Liver (tissue), 9 donors: Measurements from ENCODE around the gene TPST2. TPM values are rescaled to one million over a fixed set of nuclear protein-coding genes. Genes with fewer than 3 reads are reported as not detected.

ENCODE experiments used
- DNase-seq: peaks from one replicate; pipeline ENCODE4 v3.0.0-alpha.2; 2017; ENCODE audit warnings: low spot score
- H3K27ac ChIP-seq, 2 donors: one replicate each; pipeline ENCODE4 v1.7.0; 2013; ENCODE audit warnings: inconsistent platforms in 2 of 2, low read length in 2 of 2, control low read depth in 1 of 2, low read depth in 1 of 2, mild to moderate bottlenecking in 1 of 2
- H3K27me3 ChIP-seq, 4 donors: one replicate each; pipeline versions ENCODE4 v1.6.1 to v1.7.0; 2013; ENCODE audit warnings: low read length in 3 of 4, inconsistent platforms in 1 of 4, mild to moderate bottlenecking in 1 of 4, moderate library complexity in 1 of 4; ENCODE audit not compliant: control insufficient read depth in 4 of 4, insufficient read depth in 4 of 4
- H3K36me3 ChIP-seq, 4 donors: one replicate each; pipeline versions ENCODE4 v1.6.1 to v1.7.0; 2013; ENCODE audit warnings: low read length in 3 of 4, mild to moderate bottlenecking in 3 of 4, low read depth in 1 of 4, moderate library complexity in 1 of 4; ENCODE audit not compliant: control insufficient read depth in 4 of 4, insufficient read depth in 3 of 4
- H3K4me1 ChIP-seq, 4 donors: one replicate each; pipeline versions ENCODE4 v1.6.1 to v1.7.0; 2013; ENCODE audit warnings: low read length in 3 of 4, mild to moderate bottlenecking in 3 of 4, moderate library complexity in 1 of 4; ENCODE audit not compliant: control insufficient read depth in 4 of 4, insufficient read depth in 4 of 4
- H3K4me3 ChIP-seq, 3 donors: one replicate each; pipeline versions ENCODE4 v1.6.1 to v1.7.0; 2013; ENCODE audit warnings: low read length in 3 of 3, control low read depth in 1 of 3, low read depth in 1 of 3, mild to moderate bottlenecking in 1 of 3
- H3K9ac ChIP-seq, 2 donors: one replicate each; pipeline ENCODE4 v1.7.0; 2013; ENCODE audit warnings: low read length in 2 of 2, mild to moderate bottlenecking in 2 of 2, moderate library complexity in 2 of 2, control low read depth in 1 of 2, low read depth in 1 of 2
- H3K9me3 ChIP-seq, 4 donors: one replicate each; pipeline versions ENCODE4 v1.6.1 to v1.7.0; 2013; ENCODE audit warnings: low read length in 3 of 4; ENCODE audit not compliant: control insufficient read depth in 4 of 4
- ATF3 ChIP-seq: IDR thresholded peaks from 2 replicates; pipeline ENCODE4 v1.6.1; 2016; ENCODE audit warnings: antibody characterized with exemption
- CTCF ChIP-seq: fragments of 150-350 bp; IDR thresholded peaks from 2 replicates; pipeline ENCODE4 v1.5.1; 2017; ENCODE audit warnings: improper control_type of control experiment, low read depth, low read length; ENCODE audit not compliant: missing input control
- EGR1 ChIP-seq, 2 donors: IDR thresholded peaks; 2 replicates each; pipeline ENCODE4 v1.6.1; 2016 to 2018; ENCODE audit warnings: antibody characterized with exemption in 2 of 2, low read depth in 2 of 2
- FOXA1 ChIP-seq: IDR thresholded peaks from 2 replicates; pipeline ENCODE4 v1.6.1; 2016; ENCODE audit warnings: antibody characterized with exemption
- FOXA2 ChIP-seq: IDR thresholded peaks from 2 replicates; pipeline ENCODE4 v1.6.1; 2016; ENCODE audit warnings: antibody characterized with exemption
- GABPA ChIP-seq, 2 donors: IDR thresholded peaks in 1 of 2; conservative IDR thresholded peaks in 1 of 2; 2 replicates each; pipeline ENCODE4 v1.6.1; 2016; ENCODE audit warnings: antibody characterized with exemption in 2 of 2, mild to moderate bottlenecking in 1 of 2, moderate library complexity in 1 of 2
- HNF4A ChIP-seq, 2 donors: conservative IDR thresholded peaks; 2 replicates each; pipeline ENCODE4 v1.6.1; 2016; ENCODE audit warnings: antibody characterized with exemption in 2 of 2, mild to moderate bottlenecking in 2 of 2
- HNF4G ChIP-seq: IDR thresholded peaks from 2 replicates; pipeline ENCODE4 v1.6.1; 2016; ENCODE audit warnings: antibody characterized with exemption
- JUND ChIP-seq, 2 donors: IDR thresholded peaks; 2 replicates each; pipeline ENCODE4 v1.6.1; 2016; ENCODE audit warnings: antibody characterized with exemption in 2 of 2
- MAX ChIP-seq: IDR thresholded peaks from 2 replicates; pipeline ENCODE4 v1.6.1; 2016; ENCODE audit warnings: antibody characterized with exemption
- NR2F2 ChIP-seq: IDR thresholded peaks from 2 replicates; pipeline ENCODE4 v1.6.1; 2016; ENCODE audit warnings: antibody characterized with exemption
- RAD21 ChIP-seq, 2 donors: IDR thresholded peaks; 2 replicates each; pipeline ENCODE4 v1.6.1; 2016; ENCODE audit warnings: antibody characterized with exemption in 2 of 2, mild to moderate bottlenecking in 2 of 2
- REST ChIP-seq: IDR thresholded peaks from 2 replicates; pipeline ENCODE4 v1.6.1; 2016; ENCODE audit warnings: antibody characterized with exemption, mild to moderate bottlenecking
- RXRA ChIP-seq, 2 donors: IDR thresholded peaks; 2 replicates each; pipeline ENCODE4 v1.6.1; 2017 to 2018; ENCODE audit warnings: antibody characterized with exemption in 2 of 2, mild to moderate bottlenecking in 1 of 2
- SP1 ChIP-seq: IDR thresholded peaks from 2 replicates; pipeline ENCODE4 v1.6.1; 2018; ENCODE audit warnings: antibody characterized with exemption, mild to moderate bottlenecking
- TAF1 ChIP-seq: conservative IDR thresholded peaks from 2 replicates; pipeline ENCODE4 v1.6.1; 2016; ENCODE audit warnings: antibody characterized with exemption, mild to moderate bottlenecking
- YY1 ChIP-seq: IDR thresholded peaks from 2 replicates; pipeline ENCODE4 v1.6.1; 2016; ENCODE audit warnings: antibody characterized with exemption, mild to moderate bottlenecking
- ZBTB33 ChIP-seq: IDR thresholded peaks from 2 replicates; pipeline ENCODE4 v1.6.1; 2016; ENCODE audit warnings: antibody characterized with exemption
- WGBS: extraction: QIAGEN DNeasy Blood & Tissue Kit; methylation state at CpG from one replicate; pipeline ENCODE4 v1.1.7; 2013; 5-methylcytosine and 5-hydroxymethylcytosine counted together
- polyA plus RNA-seq, 2 donors: library from polyadenylated mRNA; stranded (reverse) in 1 of 2; unstranded in 1 of 2; fragments of 200-250 nt in 1 of 2; fragments of >200 nt in 1 of 2; fragmentation: Nextera tagmentation in 1 of 2; extraction: Ambion mirVana in 1 of 2; gene quantifications; one replicate each; pipeline versions ENCODE4 v1.2.1 to v1.2.3, GENCODE V29; 2013 to 2015
- total RNA-seq, 2 donors: library from RNA; depleted of rRNA; stranded (reverse); fragments of >200 nt; gene quantifications; one replicate each; pipeline ENCODE4 v1.2.3, GENCODE V29; 2014
- donor health status: healthy.
- donor health status: healthy.
- donor health status: healthy.
- donor health status: healthy.
- donor health status: healthy.

Gene TPST2
- total and polyA plus RNA-seq, 4 donors: 33.3 to 109 (median 69.7) TPM

- Histone ChIP-seq H3K36me3 (no peaks in the 10 kb centered on the region), H3K27me3 (no peaks in the 10 kb centered on the region), H3K9ac (no peak overlapping the region), H3K27ac (no peak overlapping the region), H3K4me3 (no peak overlapping the region), H3K9me3 (no peaks in the 10 kb centered on the region), H3K4me1 (no peaks in the 10 kb centered on the region)
- 85% methylated on average over 1 of the region's 1 CpG for WGBS
- no peak for DNase-seq
- TF ChIP-seq FOXA1 (no peak), EGR1 (IDR thresholded peaks at IDR 0.05; ENCODE audit: low read depth in 2 of 2) (no peak), ZBTB33 (no peak), RAD21 (IDR thresholded peaks at IDR 0.05) (no peak), JUND (IDR thresholded peaks at IDR 0.05) (no peak)
These were observed 14.4 kb upstream of the TPST2 start for GRCh38 chr22:26604368-26604767.

GRCh38 chr22:26602127-26602526 is 12.2 kb upstream of the TPST2 start:
- Histone ChIP-seq H3K27ac (no peak overlapping the region), H3K4me3 (no peak overlapping the region), H3K9me3 (no peaks in the 10 kb centered on the region), H3K4me1 (peaks cover 0 to 4% (median 2%) of the 10 kb centered on the region in 4 donors), H3K27me3 (no peaks in the 10 kb centered on the region), H3K36me3 (no peaks in the 10 kb centered on the region), H3K9ac (no peak overlapping the region)
- 86% methylated on average over 4 of the region's 4 CpGs for WGBS
- no peak for DNase-seq
- TF ChIP-seq ZBTB33 (no peak), RAD21 (IDR thresholded peaks at IDR 0.05) (no peak), HNF4G (no peak), SP1 (no peak), REST (no peak), YY1 (no peak), NR2F2 (no peak), ATF3 (no peak), MAX (no peak), GABPA (IDR thresholded peaks at IDR 0.05 in 1 of 2, conservative IDR thresholded peaks at IDR 0.05 in 1 of 2) (no peak), FOXA2 (no peak), EGR1 (IDR thresholded peaks at IDR 0.05; ENCODE audit: low read depth in 2 of 2) (no peak), RXRA (IDR thresholded peaks at IDR 0.05) (no peak), TAF1 (no peak), FOXA1 (no peak), HNF4A (conservative IDR thresholded peaks at IDR 0.05) (no peak), JUND (IDR thresholded peaks at IDR 0.05) (no peak), CTCF (no peak)
